ENCODE results near the gene PRPF31. TPM values are rescaled to one million over a fixed set of nuclear protein-coding genes. Genes with fewer than 3 reads are reported as not detected.

PRPF31 gene
- total and polyA plus RNA-seq, 2 of the 4 experiments (the other 2 are of a cell fraction), result 65.4 to 66.1 TPM

- TF ChIP-seq FOS (IDR thresholded peaks at IDR 0.05; ENCODE audit: low read depth, low read length) (no peak), MAFK (IDR thresholded peaks at IDR 0.05; ENCODE audit: low read depth, low read length) (no peak), BHLHE40 (IDR thresholded peaks at IDR 0.05; ENCODE audit: low read depth, low read length) (no peak), SMC3 (IDR thresholded peaks at IDR 0.05; ENCODE audit: low read depth, low read length) (no peak), NFE2L2 (IDR thresholded peaks at IDR 0.05; ENCODE audit: low read depth, low read length) (no peak), MXI1 (IDR thresholded peaks at IDR 0.05; ENCODE audit: borderline replicate concordance, low read depth, low read length) (no peak), CHD1 (IDR thresholded peaks at IDR 0.05; ENCODE audit: low read depth, low read length) (no peak), RAD21 (IDR thresholded peaks at IDR 0.05; ENCODE audit: low read length) (no peak), POLR2A (IDR thresholded peaks at IDR 0.05; ENCODE audit: low read depth, low read length) (no peak), ELK1 (IDR thresholded peaks at IDR 0.05; ENCODE audit: borderline replicate concordance, low read depth, low read length) (no peak)
- TF ChIP-seq, protein P1, sequence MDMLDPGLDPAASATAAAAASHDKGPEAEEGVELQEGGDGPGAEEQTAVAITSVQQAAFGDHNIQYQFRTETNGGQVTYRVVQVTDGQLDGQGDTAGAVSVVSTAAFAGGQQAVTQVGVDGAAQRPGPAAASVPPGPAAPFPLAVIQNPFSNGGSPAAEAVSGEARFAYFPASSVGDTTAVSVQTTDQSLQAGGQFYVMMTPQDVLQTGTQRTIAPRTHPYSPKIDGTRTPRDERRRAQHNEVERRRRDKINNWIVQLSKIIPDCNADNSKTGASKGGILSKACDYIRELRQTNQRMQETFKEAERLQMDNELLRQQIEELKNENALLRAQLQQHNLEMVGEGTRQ (IDR thresholded peaks at IDR 0.05; ENCODE audit: low read depth, low read length), result no peak
- TF ChIP-seq, protein P2, sequence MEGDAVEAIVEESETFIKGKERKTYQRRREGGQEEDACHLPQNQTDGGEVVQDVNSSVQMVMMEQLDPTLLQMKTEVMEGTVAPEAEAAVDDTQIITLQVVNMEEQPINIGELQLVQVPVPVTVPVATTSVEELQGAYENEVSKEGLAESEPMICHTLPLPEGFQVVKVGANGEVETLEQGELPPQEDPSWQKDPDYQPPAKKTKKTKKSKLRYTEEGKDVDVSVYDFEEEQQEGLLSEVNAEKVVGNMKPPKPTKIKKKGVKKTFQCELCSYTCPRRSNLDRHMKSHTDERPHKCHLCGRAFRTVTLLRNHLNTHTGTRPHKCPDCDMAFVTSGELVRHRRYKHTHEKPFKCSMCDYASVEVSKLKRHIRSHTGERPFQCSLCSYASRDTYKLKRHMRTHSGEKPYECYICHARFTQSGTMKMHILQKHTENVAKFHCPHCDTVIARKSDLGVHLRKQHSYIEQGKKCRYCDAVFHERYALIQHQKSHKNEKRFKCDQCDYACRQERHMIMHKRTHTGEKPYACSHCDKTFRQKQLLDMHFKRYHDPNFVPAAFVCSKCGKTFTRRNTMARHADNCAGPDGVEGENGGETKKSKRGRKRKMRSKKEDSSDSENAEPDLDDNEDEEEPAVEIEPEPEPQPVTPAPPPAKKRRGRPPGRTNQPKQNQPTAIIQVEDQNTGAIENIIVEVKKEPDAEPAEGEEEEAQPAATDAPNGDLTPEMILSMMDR (conservative IDR thresholded peaks at IDR 0.05; ENCODE audit: low read depth, low read length), result no peak
- Histone ChIP-seq H3K79me1 (ENCODE audit: low read depth in 1 of 2, low read length in 2 of 2) (no peaks in the 10 kb centered on the region), H3K36me3 (ENCODE audit: control insufficient read depth, insufficient read depth, low read length) (no peaks in the 10 kb centered on the region), H3K9ac (ENCODE audit: low read depth, low read length) (no peak overlapping the region), H3K9me3 (ENCODE audit: control insufficient read depth, insufficient read depth, low read length) (peaks cover 6% of the 10 kb centered on the region; the same call in 1 of the 2 replicates), H4K20me1 (ENCODE audit: insufficient read depth, low read length) (no peaks in the 10 kb centered on the region), H3K9me1 (ENCODE audit: insufficient read depth, low read length) (no peaks in the 10 kb centered on the region), H2BK120ac (ENCODE audit: low read depth, low read length) (no peak overlapping the region), H3K18ac (ENCODE audit: low read depth, low read length) (no peak overlapping the region), H3K4me3 (ENCODE audit: insufficient read depth, low read depth, low read length) (no peak overlapping the region), H4K91ac (ENCODE audit: insufficient read depth, low read depth, low read length) (no peak overlapping the region), H3K27ac (ENCODE audit: insufficient read depth, low read length) (no peak overlapping the region), H4K8ac (ENCODE audit: low read depth in 2 of 2, low read length in 2 of 2) (no peak overlapping the region), H4K5ac (ENCODE audit: low read depth, low read length) (no peak overlapping the region), H2BK20ac (ENCODE audit: low read depth, low read length) (no peak overlapping the region), H3K27me3 (ENCODE audit: control insufficient read depth, insufficient read depth, low read length) (no peaks in the 10 kb centered on the region), H3K14ac (replicated peaks; ENCODE audit: low read depth, low read length) (no peak overlapping the region), H3K4me1 (ENCODE audit: control insufficient read depth, insufficient read depth, low read length) (no peaks in the 10 kb centered on the region), H2AK9ac (replicated peaks; ENCODE audit: low read depth, low read length, poor library complexity) (no peak overlapping the region), H3K4ac (ENCODE audit: low read depth, low read length) (no peak overlapping the region), H3K23ac (ENCODE audit: low read depth, low read length) (no peak overlapping the region), H2AK5ac (ENCODE audit: low read depth, low read length) (no peak overlapping the region), H2BK15ac (ENCODE audit: low read depth, low read length) (no peak overlapping the region), H3K4me2 (ENCODE audit: low read depth, low read length) (no peak overlapping the region), H2BK5ac (ENCODE audit: low read depth, low read length, poor library complexity, severe bottlenecking) (no peak overlapping the region), H3K56ac (ENCODE audit: extremely low read depth, insufficient read depth, low read length) (no peak overlapping the region), H2AFZ (replicated peaks; ENCODE audit: low read length, poor library complexity) (no peak overlapping the region)
- in situ Hi-C loops (cut with MboI; ENCODE audit: low sequenced_read_pairs), result no loop called here
- ATAC-seq (ENCODE audit: low read depth) (no peak), DNase-seq (no peak)
- POLR2A ChIA-PET (ENCODE audit: unreplicated experiment), result no interaction called here
- no TSS peak for BruUV-seq (replicated peaks)
- dilution Hi-C loops (cut with HindIII; ENCODE audit: low sequenced_read_pairs, unreplicated experiment), result no loop called here
- intact Hi-C loops (cut with micrococcal nuclease), result no loop called here
- CTCF ChIA-PET, result no interaction called here
- no CpG with 5 or more reads among the region's 3 CpGs for WGBS, 2 experiments (ENCODE audit: extremely low coverage in 2 of 2, insufficient read length in 1 of 2)
Observed at GRCh38 chr19:54084410-54084809, 31.1 kb upstream of the PRPF31 start.
